Measurements from ENCODE around the gene PCGF6.

- TF ChIP-seq CTCF (IDR thresholded peaks at IDR 0.05): no peak
- no peak for TF ChIP-seq POLR2A (IDR thresholded peaks at IDR 0.05)
Measured at GRCh38 chr10:103277713-103278536, 73.0 kb downstream of the PCGF6 start.
